Sigmoid colon (tissue), 7 donors: ENCODE measurements around the gene OR56B1. TPM values are rescaled to one million over a fixed set of nuclear protein-coding genes. Genes with fewer than 3 reads are reported as not detected.

Experiments used
- DNase-seq: peaks from one replicate; pipeline ENCODE4 v3.0.0-alpha.2; 2019
- H3K27ac ChIP-seq, 4 donors: fragments of 200-600 bp; sonication (generic); one replicate each; pipeline ENCODE4 v1.5.1; 2016 to 2019; ENCODE audit warnings: mild to moderate bottlenecking in 1 of 4
- H3K27me3 ChIP-seq, 3 donors: fragments of 200-600 bp; sonication (generic); one replicate each; pipeline ENCODE4 v1.5.1; 2019; ENCODE audit warnings: mild to moderate bottlenecking in 1 of 3
- H3K36me3 ChIP-seq, 4 donors: fragments of 200-600 bp; sonication (generic); one replicate each; pipeline ENCODE4 v1.5.1; 2016 to 2019
- H3K4me1 ChIP-seq, 4 donors: fragments of 200-600 bp; sonication (generic); one replicate each; pipeline ENCODE4 v1.5.1; 2017 to 2019
- H3K4me3 ChIP-seq, 4 donors: fragments of 200-600 bp; sonication (generic); one replicate each; pipeline ENCODE4 v1.5.1; 2017 to 2019; ENCODE audit warnings: mild to moderate bottlenecking in 2 of 4, moderate library complexity in 1 of 4
- H3K9me3 ChIP-seq, 4 donors: fragments of 200-600 bp in 3 of 4; sonication (generic) in 3 of 4; one replicate each; pipeline versions ENCODE4 v1.5.1 to v1.6.1; 2013 to 2019
- CTCF ChIP-seq, 4 experiments: fragments of 450-650 bp in 3 of 4; fragments of 200-600 bp in 1 of 4; IDR thresholded peaks; one replicate each; pipeline ENCODE4 v1.5.1; 2016 to 2019; ENCODE audit warnings: antibody characterized with exemption in 4 of 4, mild to moderate bottlenecking in 3 of 4, moderate library complexity in 2 of 4
- EP300 ChIP-seq, 4 donors: sonication (generic); formaldehyde crosslinking; IDR thresholded peaks; one replicate each; pipeline ENCODE4 v1.6.1; 2017; ENCODE audit warnings: antibody characterized with exemption in 4 of 4
- POLR2A ChIP-seq, 2 donors: fragments of 450-650 bp; IDR thresholded peaks; one replicate each; pipeline ENCODE4 v1.6.1; 2016; ENCODE audit warnings: antibody characterized with exemption in 2 of 2, mild to moderate bottlenecking in 2 of 2, moderate library complexity in 2 of 2
- POLR2AphosphoS5 ChIP-seq, 4 donors: sonication (generic); formaldehyde crosslinking; IDR thresholded peaks; one replicate each; pipeline ENCODE4 v1.6.1; 2017; ENCODE audit warnings: antibody characterized with exemption in 4 of 4
- WGBS, 2 donors: extraction: QIAGEN DNeasy Blood & Tissue Kit; methylation state at CpG; one replicate each; pipeline ENCODE4 v1.1.7; 2013; 5-methylcytosine and 5-hydroxymethylcytosine counted together
- intact Hi-C: fragments of 100-400 bp; cut with DNase I; formaldehyde crosslinking; loops from one replicate; pipeline ENCODE4 v1.15.1; 2023
- polyA plus RNA-seq, 3 donors: library from polyadenylated mRNA; stranded (reverse); fragments of 200-250 nt; gene quantifications; one replicate each; pipeline ENCODE4 v1.2.3, GENCODE V29; 2013
- total RNA-seq, 4 donors: library from RNA; depleted of rRNA; stranded (reverse); fragments of >200 nt; gene quantifications; one replicate each; pipeline ENCODE4 v1.1.0, GENCODE V29; 2016
- donor health status: healthy with polysubstance abuse.
- donor health status: Bipolar disorder and iron deficiency.
- donor health status: healthy.

OR56B1 gene
- total and polyA plus RNA-seq, 7 donors, result under 0.01 to 0.83 (median 0.12) TPM; not detected in 4

DNA sequence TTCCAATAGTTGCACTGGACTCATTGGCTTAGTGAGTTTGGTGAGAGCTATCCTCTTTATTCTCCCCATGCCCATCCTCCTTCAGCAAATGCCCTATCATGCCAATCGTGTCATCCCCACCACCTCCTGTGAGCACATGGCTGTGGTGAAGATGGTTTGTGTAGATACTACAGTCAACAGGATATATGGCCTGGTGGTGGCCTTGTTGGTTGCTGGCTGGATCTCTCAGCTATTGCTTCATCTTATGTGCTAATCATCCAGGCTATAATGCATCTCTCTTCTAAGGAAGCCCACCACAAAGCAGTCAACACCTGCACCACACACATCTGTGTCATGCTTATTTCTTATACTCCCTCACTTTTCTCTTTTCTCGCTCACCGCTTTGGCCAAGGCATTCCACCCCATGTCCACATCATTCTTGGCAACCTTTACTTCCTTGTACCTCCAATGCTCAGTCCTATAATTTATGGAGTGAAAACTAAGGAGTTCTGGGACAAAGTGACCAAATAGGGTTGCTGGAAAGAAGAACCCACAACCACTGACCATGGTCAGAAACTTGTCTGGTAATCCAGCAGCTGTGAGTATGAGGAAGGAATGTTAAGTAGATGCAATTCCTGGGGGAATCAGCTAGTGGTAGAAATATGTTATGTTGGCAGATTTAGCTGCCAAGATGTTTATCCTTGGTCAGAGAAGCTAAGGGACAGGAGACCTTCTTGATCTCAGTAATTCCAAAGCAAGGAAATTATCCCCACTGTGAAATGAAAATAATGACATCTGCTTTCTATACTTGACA lies 16.3 kb upstream of the OR56B1 start:
- no peak for TF ChIP-seq POLR2AphosphoS5 (IDR thresholded peaks at IDR 0.05)
- TF ChIP-seq EP300 (IDR thresholded peaks at IDR 0.05), result no peak
- no peak for TF ChIP-seq CTCF (IDR thresholded peaks at IDR 0.05)
- TF ChIP-seq POLR2A (IDR thresholded peaks at IDR 0.05), result no peak
- Histone ChIP-seq H3K4me3 (no peak overlapping the region), H3K9me3 (no peaks in the 10 kb centered on the region), H3K4me1 (no peaks in the 10 kb centered on the region), H3K27ac (no peak overlapping the region), H3K27me3 (no peaks in the 10 kb centered on the region), H3K36me3 (no peaks in the 10 kb centered on the region)
- no peak for DNase-seq
- 94 to 95% methylated on average over 3 of the region's 3 CpGs for WGBS, 2 donors
- intact Hi-C loops, result no loop called here

- no peaks in the 10 kb centered on the region for H3K36me3 ChIP-seq
- no peaks in the 10 kb centered on the region for H3K9me3 ChIP-seq
- no peaks in the 10 kb centered on the region for H3K4me1 ChIP-seq
- no peak overlapping the region for H3K27ac ChIP-seq
- intact Hi-C loops, result no loop called here
- 52 to 79% methylated on average over 2 of the region's 2 CpGs for WGBS, 2 donors
- H3K4me3 ChIP-seq, result no peak overlapping the region
- TF ChIP-seq EP300 (IDR thresholded peaks at IDR 0.05) (no peak), POLR2A (IDR thresholded peaks at IDR 0.05) (no peak), CTCF (IDR thresholded peaks at IDR 0.05) (no peak), POLR2AphosphoS5 (IDR thresholded peaks at IDR 0.05) (no peak)
- no peaks in the 10 kb centered on the region for H3K27me3 ChIP-seq
- no peak for DNase-seq
Observed at GRCh38 chr11:5722622-5723021, 13.6 kb upstream of the OR56B1 start.

- H3K27me3 ChIP-seq, result no peaks in the 10 kb centered on the region
- WGBS, 2 donors, result 87 to 93% methylated on average over 1 of the region's 1 CpG
- TF ChIP-seq POLR2AphosphoS5 (IDR thresholded peaks at IDR 0.05) (no peak), EP300 (IDR thresholded peaks at IDR 0.05) (no peak), POLR2A (IDR thresholded peaks at IDR 0.05) (no peak), CTCF (IDR thresholded peaks at IDR 0.05) (no peak)
- intact Hi-C loops, result no loop called here
- no peaks in the 10 kb centered on the region for H3K4me1 ChIP-seq
- no peak overlapping the region for H3K27ac ChIP-seq
- H3K4me3 ChIP-seq, result no peak overlapping the region
- DNase-seq, result no peak
- no peaks in the 10 kb centered on the region for H3K9me3 ChIP-seq
- no peaks in the 10 kb centered on the region for H3K36me3 ChIP-seq
Observed at GRCh38 chr11:5726351-5726750, 9.9 kb upstream of the OR56B1 start.

GRCh38 chr11:5727691-5728090 lies 8.6 kb upstream of the OR56B1 start:
- Histone ChIP-seq H3K4me3 (no peak overlapping the region), H3K36me3 (no peaks in the 10 kb centered on the region), H3K4me1 (no peaks in the 10 kb centered on the region), H3K27ac (no peak overlapping the region), H3K9me3 (no peaks in the 10 kb centered on the region), H3K27me3 (no peaks in the 10 kb centered on the region)
- WGBS, 2 donors, result 94 to 97% methylated on average over 1 of the region's 1 CpG
- DNase-seq, result no peak
- TF ChIP-seq EP300 (IDR thresholded peaks at IDR 0.05) (no peak), POLR2AphosphoS5 (IDR thresholded peaks at IDR 0.05) (no peak), POLR2A (IDR thresholded peaks at IDR 0.05) (no peak), CTCF (IDR thresholded peaks at IDR 0.05) (no peak)
- intact Hi-C loops, result no loop called here

GRCh38 chr11:5737091-5737490 lies 843 bp downstream of the OR56B1 start:
- H3K4me3 ChIP-seq, result no peak overlapping the region
- H3K4me1 ChIP-seq, result no peaks in the 10 kb centered on the region
- H3K27ac ChIP-seq, result no peak overlapping the region
- TF ChIP-seq POLR2AphosphoS5 (IDR thresholded peaks at IDR 0.05) (no peak), EP300 (IDR thresholded peaks at IDR 0.05) (no peak), POLR2A (IDR thresholded peaks at IDR 0.05) (no peak), CTCF (IDR thresholded peaks at IDR 0.05) (no peak)
- H3K9me3 ChIP-seq, result no peaks in the 10 kb centered on the region
- H3K36me3 ChIP-seq, result no peaks in the 10 kb centered on the region
- no peaks in the 10 kb centered on the region for H3K27me3 ChIP-seq
- no peak for DNase-seq
- intact Hi-C loops, result no loop called here
